Measurements from ENCODE around the gene TBC1D22A.

TBC1D22A gene

DNA sequence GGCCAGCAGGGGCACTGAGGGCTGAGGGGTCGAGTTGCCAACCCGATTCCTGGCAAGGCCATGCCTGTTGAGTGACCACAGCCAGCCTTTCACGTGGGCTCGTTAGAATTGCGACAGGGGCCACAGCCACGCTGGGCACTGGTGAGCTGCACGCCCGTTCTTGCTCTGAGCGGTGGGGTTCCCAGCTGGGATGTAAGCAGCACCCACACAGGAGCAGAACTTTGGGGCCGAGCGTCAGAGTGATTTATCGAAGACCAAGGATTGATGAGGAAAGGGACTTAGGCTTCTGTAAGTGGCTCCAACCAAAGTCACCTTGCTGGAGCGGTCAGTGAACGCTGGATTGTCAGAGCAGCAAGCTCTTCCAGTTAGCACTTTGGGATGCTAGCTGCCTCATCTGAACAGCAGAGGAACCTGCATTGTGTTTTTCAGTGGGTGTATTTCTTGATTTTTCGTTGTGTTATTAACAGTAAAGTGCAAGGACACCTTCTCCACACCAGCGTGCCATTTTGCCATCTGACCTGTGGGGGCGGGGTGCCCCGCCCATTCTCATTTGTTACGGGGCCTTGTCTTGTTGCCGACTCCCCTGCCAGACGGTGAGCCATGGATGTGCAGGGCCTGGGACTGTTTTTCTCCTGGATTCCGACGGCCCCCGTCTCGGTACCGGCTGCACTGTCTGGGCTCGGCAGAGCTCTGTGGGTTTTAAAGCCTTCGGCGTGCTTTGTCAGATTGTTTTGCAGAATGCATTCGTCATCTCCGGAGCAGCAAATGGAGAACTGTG lies 202.5 kb downstream of the TBC1D22A start:
- FAIRE-seq (no peak), DNase-seq (ENCODE audit: insufficient read length, low spot score) (no peak)

DNA sequence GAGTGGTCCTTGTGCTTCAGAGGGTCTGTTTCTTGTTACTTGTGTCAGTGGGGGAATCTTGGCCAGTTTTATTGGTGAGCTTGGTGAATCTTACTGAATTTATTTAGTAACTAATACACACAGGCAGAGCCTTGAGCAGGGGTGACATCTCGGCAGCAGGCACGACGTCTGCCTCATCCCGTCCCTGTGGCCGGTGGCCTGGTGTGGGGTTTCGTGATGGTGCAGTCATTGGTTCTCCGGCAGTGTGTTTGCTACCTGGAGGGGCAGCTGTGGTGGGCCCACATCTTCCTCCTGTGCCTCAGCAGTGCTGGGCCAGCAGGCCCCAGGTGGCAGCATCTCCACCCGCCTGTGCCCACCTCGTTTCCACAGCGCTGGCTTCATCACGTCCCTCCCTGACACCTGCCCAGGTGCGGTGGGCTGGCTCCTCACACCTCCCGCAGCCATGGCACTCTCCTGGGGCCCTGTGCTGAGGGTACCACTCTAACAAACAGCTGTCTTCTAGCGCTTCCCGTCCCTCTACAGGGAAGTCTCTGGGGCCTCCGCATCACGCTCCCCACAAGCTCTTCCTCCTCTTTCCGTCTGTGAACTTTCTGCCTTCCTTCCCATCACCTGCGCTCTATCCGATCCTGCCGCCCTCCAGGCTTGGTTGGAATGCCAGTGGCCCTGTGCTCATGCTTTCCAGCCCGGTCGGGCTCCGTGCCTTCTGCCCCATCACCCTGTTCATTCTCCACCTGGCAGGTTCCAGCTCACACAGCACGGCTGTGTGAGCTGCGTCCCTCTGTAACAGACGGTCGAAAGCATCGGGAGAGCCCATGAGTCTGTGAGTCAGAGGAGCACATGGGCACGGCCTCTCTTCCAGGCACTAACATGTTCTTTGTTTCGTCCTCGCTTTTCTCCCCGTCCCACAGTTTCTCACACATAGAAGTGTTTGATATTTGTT lies 203.4 kb downstream of the TBC1D22A start:
- DNase-seq (ENCODE audit: insufficient read length, low spot score) (no peak), FAIRE-seq (no peak)

DNA sequence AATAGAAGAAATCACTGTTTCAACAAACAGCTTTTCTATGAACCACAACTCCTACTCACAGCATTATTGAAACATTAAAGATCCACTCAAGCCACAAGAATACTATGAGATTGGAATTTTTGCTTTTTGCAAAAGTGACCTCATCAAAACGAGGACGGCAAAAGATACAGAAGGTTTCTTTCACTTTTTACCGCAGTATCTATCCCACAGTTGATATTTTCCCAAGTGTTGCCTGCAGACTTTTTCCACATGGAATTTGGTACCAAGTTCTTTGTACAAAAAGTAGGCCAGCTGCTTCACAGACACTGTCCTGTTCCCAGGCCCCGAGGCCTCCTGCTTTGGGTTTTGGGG lies 204.0 kb downstream of the TBC1D22A start:
- FAIRE-seq (no peak), DNase-seq (ENCODE audit: insufficient read length, low spot score) (no peak)

DNA sequence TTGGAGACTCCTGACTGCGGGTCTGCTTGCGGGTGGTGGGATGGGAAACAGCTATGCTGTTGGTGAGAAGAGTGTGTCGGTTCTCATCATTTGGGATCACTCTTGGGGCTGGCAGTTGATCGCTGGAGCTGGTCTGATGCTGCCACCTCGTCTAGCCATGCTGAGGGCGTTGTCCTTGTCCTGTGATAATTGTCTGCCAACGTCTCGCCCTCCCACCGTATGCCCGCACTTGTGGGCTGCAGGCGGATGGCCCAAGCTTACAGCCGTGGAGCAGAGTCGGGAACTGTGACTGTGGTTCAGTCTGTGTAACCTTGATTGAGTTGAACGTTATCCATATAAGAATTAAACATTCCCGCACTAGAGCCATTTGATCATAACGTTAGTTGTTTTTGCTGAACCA lies 204.4 kb downstream of the TBC1D22A start:
- no peak for FAIRE-seq
- no peak for DNase-seq (ENCODE audit: insufficient read length, low spot score)

DNA sequence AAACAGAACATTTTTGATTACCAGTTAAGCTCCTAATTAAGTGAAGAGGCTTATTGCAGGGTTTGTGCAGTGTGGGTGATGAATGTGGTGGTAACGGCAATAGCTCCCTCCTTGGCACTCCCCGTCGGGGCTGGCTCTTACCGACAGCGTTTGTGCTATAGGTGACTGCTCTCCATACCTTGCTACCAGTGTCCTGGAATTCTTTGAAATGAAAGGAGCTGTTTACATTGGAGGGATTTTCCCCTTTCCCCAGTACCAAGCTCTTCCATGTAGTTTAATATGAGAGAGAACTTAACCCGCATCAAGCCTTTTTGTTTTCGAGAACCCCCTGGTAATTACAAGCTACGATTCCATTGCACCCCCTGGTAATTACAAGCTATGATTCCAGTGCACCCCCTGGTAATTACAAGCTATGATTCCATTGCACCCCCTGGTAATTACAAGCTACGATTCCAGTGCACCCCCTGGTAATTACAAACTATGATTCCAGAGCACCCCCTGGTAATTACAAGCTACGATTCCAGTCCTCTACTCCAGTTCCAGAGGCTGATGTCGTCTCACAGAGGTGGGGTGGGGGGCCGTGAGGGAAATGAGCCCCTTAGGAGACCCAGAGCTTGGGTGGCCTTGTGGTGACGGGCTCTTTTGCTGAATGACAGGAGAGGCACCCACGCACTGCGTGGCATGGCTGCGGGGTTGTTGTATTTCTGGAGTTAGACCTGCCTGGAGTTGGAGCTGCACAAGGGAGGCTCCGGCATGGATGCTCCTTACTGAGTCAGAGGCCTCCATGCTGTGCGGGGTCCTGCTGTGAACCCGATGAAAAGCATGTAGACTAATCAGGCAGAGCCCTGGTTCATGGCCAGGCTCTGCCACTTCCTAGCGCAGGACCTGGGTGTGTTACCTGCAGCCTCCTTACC lies 205.3 kb downstream of the TBC1D22A start:
- no peak for DNase-seq (ENCODE audit: insufficient read length, low spot score)
- FAIRE-seq: no peak

DNA sequence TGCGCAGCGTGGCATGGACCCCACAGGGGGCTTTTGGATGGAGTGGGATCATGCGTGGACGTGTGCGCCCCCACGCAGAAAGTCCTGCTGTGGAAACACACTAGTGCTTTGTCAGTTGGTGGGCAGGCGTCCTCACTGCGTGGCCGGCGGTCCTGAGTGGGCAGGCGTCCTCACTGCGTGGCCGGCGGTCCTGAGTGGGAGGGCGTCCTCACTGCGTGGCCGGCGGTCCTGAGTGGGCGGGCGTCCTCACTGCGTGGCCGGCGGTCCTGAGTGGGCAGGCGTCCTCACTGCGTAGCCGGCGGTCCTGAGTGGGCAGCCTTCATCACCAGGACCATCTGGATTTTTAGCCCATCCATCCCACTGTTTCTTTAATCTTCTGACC lies 205.9 kb downstream of the TBC1D22A start:
- FAIRE-seq (no peak), DNase-seq (ENCODE audit: insufficient read length, low spot score) (no peak)

DNA sequence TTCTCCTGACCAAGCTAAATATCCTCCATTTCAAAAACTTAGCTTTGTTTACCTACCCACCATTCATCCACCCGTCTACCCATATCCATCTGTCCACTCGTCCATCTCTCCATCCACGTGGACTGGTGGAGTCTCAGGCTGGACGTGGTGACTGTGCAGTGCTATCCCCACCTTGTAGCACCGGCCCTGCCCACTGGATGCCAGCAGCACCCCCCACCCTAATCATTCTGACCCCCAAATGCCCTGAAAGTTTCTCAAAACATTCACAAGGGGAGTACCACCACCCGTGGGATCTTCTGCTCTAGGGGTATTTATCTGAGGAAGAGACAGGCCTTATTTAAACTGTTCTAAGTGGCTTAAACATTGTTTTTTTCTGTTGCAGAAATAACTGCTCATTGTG lies 206.4 kb downstream of the TBC1D22A start:
- no peak for FAIRE-seq
- no peak for DNase-seq (ENCODE audit: insufficient read length, low spot score)

DNA sequence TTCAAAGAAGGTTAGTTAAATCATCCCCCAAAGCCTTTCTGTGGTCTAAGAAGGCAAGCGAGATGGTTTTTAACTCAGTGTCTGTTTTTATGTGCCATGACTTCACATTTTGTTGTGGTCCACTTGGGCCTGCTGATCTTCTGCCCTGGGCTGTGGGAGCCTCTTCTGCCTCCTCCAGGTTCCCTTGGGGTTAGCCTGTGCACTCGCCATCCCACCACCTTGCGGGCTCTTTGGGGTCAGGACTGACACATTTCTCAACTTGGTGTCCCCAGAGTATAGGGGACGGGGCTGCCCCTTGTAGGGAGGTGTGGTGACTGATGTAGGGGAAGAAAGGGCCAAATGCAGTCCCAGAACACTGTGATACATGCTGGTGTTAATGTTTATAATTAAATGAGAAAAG lies 207.0 kb downstream of the TBC1D22A start:
- FAIRE-seq (peak; percentile 78), DNase-seq (ENCODE audit: insufficient read length, low spot score) (peak; percentile 76)

DNA sequence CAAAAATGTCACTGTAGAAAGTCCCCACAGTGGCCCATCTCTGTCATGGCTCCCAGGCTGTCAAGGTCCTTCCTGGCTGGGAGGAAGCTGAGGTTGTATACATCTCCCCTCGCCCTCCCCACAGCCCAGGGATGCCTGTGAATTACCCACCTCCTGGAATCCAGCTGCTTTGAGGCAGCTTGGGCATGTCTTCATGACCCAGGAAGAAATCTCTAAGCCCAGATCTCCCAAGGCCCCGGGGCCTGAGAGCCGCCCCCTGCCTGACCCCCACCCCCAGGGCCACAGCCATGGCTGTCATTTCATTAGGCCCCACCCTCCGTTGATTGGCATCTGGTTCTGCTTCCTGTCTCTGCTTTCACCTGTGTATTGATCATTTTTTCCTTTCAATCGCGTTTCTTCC lies 207.5 kb downstream of the TBC1D22A start:
- DNase-seq (ENCODE audit: insufficient read length, low spot score) (peak; percentile 35), FAIRE-seq (no peak)

DNA sequence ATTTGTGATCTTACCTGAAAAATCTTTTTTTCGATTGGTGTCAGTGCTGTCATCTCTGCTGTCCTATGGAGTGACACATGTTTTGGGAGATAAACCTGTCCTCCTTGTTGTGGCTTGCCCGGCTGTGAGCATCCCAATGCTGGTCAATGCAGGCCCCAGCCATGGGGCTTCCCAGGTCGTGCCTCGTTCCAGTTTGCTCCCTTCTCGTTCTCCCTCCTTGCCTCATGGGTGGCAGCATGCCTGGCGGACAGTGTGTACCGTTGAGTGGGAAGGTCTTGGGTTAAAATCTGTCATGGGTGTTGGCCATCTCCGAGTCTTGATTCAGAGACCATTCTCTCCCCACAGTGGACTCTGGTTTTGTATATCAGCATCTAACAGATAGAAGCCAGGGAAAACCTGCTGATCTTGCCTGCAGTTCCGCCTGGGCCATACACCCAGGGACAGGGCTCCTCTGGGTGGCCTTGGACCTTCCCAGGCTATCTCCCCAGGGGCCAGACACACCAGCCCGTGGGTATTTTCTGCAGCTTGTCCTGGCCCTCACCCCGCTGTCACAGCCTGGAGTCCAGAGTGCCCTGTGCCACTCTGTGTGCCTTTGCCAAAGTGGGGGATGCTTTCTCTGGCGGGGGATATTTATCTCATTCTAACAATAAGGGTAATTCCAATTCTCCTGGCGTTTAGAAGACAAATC lies 208.1 kb downstream of the TBC1D22A start:
- no peak for DNase-seq (ENCODE audit: insufficient read length, low spot score)
- FAIRE-seq: no peak

DNA sequence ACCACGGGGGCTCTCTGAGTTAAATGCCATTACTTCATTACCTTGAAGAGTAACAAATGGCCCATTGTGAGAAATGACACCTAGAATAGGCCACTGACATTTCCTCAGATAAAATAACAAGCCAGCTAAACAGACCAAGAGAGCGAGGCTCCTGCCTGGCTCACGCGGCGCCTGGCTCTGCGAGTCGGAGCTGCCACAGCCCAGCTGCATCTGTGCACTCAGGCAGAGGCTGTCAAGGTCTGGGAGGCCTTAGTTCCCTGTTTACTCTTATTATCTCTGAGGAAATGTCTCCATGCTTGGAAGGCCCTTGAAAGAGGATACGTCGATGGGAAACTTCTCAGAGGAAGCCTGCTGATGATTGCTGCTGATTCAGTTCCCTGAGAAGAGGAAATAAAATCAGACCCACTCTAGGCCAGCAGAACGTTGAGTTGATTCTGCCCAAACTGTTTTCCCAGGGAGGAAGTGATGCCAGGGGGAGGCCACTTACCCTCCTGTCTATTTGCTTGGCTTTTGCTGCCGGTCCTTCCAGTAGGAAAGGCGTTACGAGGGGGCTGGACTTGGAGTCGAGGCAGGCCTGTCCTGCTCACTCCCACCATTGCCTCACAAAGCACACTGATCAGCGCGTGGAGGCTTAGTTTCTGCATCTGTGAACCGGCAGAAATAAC lies 208.8 kb downstream of the TBC1D22A start:
- FAIRE-seq: no peak
- no peak for DNase-seq (ENCODE audit: insufficient read length, low spot score)

DNA sequence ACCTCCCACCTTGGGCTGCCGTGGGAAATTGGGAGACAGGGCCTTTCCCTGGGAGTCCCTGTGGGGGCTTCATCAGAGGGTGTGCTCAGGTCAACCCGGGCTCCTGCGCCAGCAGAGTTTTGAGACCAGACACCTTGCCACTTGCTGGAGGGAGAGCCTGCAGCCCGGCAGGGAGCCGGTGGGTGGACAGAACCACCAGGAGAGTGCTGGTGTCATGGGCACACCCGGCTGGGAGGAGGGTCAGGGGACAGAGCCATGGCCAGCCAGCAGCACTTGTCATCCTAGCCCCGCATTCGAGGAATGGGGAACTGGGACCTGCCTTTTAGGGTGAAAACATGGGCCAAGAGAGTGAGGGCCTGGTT lies 209.3 kb downstream of the TBC1D22A start:
- no peak for FAIRE-seq
- no peak for DNase-seq (ENCODE audit: insufficient read length, low spot score)

DNA sequence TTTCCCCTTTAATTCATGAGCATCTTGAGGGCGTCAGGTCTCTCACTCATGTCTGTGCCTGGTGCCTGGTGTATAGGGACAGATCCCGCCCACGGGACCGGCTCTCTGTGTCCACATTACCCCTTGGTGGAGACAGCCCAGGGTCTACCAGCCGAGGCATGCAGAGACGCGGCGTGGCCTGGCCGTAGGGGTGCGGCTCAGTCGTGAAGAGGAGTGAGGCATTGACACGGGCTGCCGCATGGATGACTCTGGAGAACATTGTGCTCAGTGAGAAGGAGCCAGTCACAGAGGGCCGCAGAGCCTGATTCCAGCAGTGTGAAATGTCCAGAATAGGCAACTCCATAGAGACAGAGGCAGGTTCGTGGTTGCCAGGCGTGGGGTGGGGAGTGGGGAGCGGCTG lies 209.8 kb downstream of the TBC1D22A start:
- FAIRE-seq: no peak
- DNase-seq (ENCODE audit: insufficient read length, low spot score): no peak

DNA sequence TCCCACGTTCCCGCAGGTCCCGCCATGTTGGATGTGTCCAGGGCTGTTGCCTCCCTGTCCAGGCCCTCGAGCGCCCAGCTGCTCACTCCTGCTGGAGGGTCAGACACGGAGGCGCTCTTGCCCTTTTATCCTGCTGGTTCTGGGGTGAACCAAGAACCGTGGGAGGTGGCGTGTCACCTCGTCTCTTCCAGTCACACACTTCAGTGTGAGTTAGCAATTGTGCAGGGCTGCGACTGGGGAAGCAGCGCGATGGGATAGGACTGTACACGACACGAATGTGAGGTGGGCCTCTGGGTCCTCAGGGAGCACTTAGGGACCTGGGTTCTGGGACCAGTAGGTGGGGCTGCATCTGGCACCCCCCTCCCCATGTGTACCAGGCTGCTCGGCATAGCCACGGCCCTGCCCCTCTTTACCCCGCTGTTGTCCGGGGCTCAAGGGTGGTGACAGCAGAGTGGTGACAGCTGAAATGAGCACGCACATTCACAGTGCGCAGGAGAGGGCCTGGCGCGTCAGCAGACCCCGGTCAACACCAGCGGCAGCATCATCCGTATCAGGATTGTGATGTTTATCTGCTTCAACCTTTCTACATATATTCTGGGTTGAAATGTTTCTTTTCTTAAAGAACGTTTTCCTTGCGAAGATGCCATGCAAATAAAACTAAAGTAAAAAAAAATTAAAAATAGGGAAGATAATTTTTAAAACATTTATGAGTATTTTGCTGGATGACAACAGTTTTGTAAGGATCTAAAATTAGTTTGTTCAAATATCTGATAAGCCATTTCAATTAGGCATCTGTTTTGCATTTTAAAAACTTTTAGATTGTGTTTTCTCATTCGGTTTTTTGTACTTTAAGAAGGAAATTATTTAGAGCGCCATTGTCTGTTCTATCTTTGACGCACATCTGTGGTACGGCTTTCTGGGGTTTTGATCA lies 210.7 kb downstream of the TBC1D22A start:
- FAIRE-seq: no peak
- no peak for DNase-seq (ENCODE audit: insufficient read length, low spot score)

DNA sequence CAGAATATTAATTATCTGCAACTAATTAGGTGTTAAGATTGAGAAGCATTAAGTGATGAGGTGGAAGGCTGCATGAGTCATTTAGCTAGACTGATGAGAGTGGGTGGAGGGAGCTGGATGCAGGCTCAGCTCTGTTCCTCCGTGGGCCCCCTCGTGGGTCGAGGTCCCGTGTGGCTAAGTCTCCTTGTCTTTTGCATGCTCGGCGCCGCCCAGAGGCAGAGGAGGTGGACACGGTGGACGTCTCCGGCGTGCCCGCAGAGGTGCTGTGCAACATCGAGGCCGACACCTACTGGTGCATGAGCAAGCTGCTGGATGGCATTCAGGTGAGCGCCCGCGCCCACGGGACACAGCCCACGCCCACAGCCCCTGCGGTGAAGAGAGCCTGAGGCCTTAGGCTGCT lies 211.6 kb downstream of the TBC1D22A start:
- no peak for FAIRE-seq

DNA sequence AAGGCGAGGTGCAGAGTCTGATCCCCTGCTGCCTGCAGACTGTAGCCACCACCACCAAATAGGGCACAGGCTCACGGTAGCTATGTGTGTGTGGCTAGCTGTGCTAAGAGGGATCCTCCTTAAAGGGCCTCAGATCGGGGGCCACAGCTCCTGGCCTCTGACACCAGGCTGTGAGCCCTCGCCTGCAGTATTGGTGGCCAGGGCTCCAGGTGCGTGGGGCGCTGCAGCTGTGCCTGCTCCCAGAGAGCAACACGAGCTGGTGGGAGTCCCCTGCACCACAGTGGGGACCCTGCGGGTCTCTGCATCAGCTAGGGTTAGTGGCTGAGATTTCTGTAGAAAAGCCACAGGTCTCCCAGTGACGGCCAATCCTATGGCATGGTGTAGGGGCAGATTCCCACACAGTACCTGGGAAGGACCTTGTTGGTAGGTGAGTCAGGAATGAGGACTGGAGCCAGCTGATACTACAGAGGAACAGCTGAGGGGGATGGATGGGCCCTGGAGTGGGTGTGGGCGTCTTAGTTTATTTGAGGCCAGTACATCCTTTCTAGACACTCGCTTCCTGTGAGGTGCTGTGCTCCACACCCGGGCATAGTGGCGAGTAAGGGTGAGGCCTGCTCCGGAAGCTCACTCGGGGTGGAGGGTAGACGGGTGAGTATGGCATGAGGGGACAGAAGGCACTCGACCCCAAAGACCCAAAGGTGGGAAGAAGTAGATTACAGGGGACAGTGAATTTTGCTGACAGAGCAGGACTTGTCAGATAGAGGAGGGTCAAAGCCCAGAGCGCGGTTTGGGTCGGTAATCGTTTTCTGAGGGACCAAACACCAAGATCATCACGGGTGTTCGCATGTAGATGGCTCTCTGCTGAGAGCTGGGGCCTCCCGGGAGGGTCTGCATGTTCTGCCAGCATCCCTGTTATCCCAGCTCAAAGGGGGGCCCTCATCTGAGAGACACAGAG lies 212.5 kb downstream of the TBC1D22A start:
- DNase-seq (ENCODE audit: insufficient read length, low spot score): no peak
- FAIRE-seq: no peak

More for the DNA sequence above, 211.6 kb downstream of the TBC1D22A start:
- no peak for DNase-seq (ENCODE audit: insufficient read length, low spot score)

DNA sequence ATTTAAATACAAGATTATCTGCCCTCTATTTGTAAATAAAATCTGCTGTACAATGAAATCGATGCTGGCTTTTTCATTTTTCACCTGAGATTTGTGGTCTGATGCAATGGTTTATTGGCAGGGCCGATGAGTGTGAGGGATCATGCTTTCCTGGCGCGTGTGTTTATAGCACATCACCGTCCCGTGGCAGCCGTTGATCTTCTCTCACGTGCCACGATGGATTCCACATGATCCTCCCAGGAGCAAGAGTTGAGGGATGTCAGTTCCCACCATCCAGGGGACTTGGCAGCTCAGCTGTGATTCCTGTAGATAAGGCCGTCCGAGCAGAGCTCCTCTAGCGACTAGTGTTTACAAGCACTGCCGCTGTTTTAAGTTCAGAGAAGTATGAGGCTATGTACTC lies 213.7 kb downstream of the TBC1D22A start:
- FAIRE-seq: no peak
- DNase-seq (ENCODE audit: insufficient read length, low spot score): no peak

DNA sequence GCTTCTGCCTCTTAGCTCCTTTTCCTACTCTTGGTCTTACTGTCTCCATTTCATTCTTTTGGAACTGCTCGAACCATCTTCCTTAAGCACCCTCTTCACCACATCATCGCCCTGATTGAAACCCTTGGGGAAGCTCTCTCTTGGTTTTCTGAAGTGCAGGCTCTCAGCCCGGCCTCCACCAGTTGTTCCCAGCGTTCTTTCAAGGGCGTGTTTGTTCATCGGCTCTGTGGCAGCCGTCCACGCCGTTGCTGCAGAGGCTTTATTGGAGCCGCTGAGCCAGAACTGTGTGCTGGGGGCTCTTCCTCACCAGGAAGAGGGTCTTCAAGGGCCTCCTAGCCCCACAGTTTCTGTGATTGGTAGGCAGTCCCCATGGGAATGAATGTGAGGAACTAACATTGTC lies 214.1 kb downstream of the TBC1D22A start:
- FAIRE-seq: no peak
- DNase-seq (ENCODE audit: insufficient read length, low spot score): no peak
